Type B pancreatic cell (in vitro differentiated cells): ENCODE measurements around the gene EEF1B2. TPM values are rescaled to one million over a fixed set of nuclear protein-coding genes. Genes with fewer than 3 reads are reported as not detected.
"Not testable (repeated sequence)": the region's sequence is repeated elsewhere in the genome, so short reads cannot be mapped to it uniquely, and the experiment has no call there.

ENCODE experiments used
- DNase-seq: peaks from one replicate; pipeline ENCODE4 v3.0.0; 2021; ENCODE audit warnings: mixed read lengths; ENCODE audit not compliant: unreplicated experiment; ENCODE audit errors: extremely low spot score
- H3K27ac Mint-ChIP-seq: 2 replicates; pipeline ENCODE4 v1.8.0; 2021; ENCODE audit warnings: mild to moderate bottlenecking, mixed read lengths
- H3K27me3 Mint-ChIP-seq: 2 replicates; pipeline ENCODE4 v1.8.0; 2021; ENCODE audit warnings: mixed read lengths
- H3K36me3 Mint-ChIP-seq: 2 replicates; pipeline ENCODE4 v1.8.0; 2021; ENCODE audit warnings: mixed read lengths
- H3K4me1 Mint-ChIP-seq: one replicate; pipeline ENCODE4 v1.8.0; 2021; ENCODE audit warnings: mixed read lengths; ENCODE audit not compliant: unreplicated experiment
- H3K4me3 Mint-ChIP-seq: 2 replicates; pipeline ENCODE4 v1.8.0; 2021; ENCODE audit warnings: mild to moderate bottlenecking, mixed read lengths
- H3K9me3 Mint-ChIP-seq: 2 replicates; pipeline ENCODE4 v1.8.0; 2021; ENCODE audit warnings: mixed read lengths
- total RNA-seq: library from RNA; stranded (reverse); gene quantifications from 2 replicates; pipeline ENCODE4 v1.2.1, GENCODE V29; 2021; ENCODE audit warnings: low replicate concordance
- TF ChIP-seq, protein P1 (sequence below): fragments of 200-600 bp; sonication (generic); conservative IDR thresholded peaks from 2 replicates; pipeline ENCODE4 v1.5.0; 2021; ENCODE audit warnings: antibody characterized with exemption, mild to moderate bottlenecking

EEF1B2 gene
- total RNA-seq, 1 donor from 2014 or later = 674 TPM

DNA sequence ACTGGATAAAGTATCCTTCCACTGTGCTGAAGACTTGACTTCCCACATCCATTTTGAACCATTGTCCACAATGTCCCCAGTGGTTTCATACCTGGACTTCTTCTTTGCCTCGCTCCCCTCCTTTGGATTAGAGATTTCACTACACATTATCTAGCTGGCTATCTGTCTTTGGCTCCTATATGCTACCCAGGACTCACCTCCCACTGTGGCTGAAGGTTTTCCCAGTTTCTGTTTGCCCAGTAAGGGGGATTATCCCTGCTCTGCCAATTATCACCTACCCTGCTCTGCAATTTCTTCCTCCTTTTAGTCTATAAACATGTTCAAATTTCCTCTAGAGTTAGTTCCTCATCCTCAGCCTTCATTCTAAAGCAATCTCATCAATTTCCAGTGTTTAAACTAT is 9.5 kb upstream of the EEF1B2 start:
- no peaks in the 10 kb centered on the region for H3K4me1 Mint-ChIP-seq
- H3K27ac Mint-ChIP-seq = no peak overlapping the region
- no peaks in the 10 kb centered on the region for H3K27me3 Mint-ChIP-seq
- no peak overlapping the region for H3K4me3 Mint-ChIP-seq
- TF ChIP-seq, protein P1, sequence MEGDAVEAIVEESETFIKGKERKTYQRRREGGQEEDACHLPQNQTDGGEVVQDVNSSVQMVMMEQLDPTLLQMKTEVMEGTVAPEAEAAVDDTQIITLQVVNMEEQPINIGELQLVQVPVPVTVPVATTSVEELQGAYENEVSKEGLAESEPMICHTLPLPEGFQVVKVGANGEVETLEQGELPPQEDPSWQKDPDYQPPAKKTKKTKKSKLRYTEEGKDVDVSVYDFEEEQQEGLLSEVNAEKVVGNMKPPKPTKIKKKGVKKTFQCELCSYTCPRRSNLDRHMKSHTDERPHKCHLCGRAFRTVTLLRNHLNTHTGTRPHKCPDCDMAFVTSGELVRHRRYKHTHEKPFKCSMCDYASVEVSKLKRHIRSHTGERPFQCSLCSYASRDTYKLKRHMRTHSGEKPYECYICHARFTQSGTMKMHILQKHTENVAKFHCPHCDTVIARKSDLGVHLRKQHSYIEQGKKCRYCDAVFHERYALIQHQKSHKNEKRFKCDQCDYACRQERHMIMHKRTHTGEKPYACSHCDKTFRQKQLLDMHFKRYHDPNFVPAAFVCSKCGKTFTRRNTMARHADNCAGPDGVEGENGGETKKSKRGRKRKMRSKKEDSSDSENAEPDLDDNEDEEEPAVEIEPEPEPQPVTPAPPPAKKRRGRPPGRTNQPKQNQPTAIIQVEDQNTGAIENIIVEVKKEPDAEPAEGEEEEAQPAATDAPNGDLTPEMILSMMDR = no peak
- peaks cover 15% of the 10 kb centered on the region for H3K36me3 Mint-ChIP-seq
- no peak for DNase-seq
- no peaks in the 10 kb centered on the region for H3K9me3 Mint-ChIP-seq

- no peaks in the 10 kb centered on the region for H3K27me3 Mint-ChIP-seq
- peaks cover 15% of the 10 kb centered on the region for H3K36me3 Mint-ChIP-seq
- DNase-seq = no peak
- no peak overlapping the region for H3K27ac Mint-ChIP-seq
- TF ChIP-seq, protein P1 = no peak
- H3K9me3 Mint-ChIP-seq = no peaks in the 10 kb centered on the region
- no peaks in the 10 kb centered on the region for H3K4me1 Mint-ChIP-seq
- H3K4me3 Mint-ChIP-seq = no peak overlapping the region
These were observed 9.1 kb upstream of the EEF1B2 start for GRCh38 chr2:206150631-206151030.

DNA sequence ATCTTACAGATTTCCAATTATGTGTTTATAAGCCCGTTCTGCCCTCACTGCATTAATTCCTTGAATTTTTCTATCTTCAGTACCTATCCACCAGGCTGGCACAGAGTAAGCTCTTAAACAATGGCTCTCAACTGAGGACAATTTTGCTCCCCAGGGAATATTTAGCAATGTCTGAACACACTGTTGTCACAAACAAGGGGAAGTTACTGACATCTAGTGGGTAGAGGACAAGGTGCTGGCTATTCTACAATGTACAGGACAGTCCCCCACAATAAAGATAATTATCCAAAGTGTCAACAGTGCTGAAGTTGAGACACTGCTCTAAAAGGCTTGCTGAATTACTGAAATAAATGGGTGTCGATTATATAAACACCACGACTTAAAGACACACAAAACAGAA is 5.5 kb upstream of the EEF1B2 start:
- Mint-ChIP-seq H3K27ac (no peak overlapping the region), H3K27me3 (no peaks in the 10 kb centered on the region), H3K4me1 (peaks cover 5% of the 10 kb centered on the region), H3K9me3 (peaks cover 4% of the 10 kb centered on the region), H3K36me3 (peaks cover 20% of the 10 kb centered on the region), H3K4me3 (no peak overlapping the region)
- TF ChIP-seq, protein P1 = peak; percentile 27
- no peak for DNase-seq

DNA sequence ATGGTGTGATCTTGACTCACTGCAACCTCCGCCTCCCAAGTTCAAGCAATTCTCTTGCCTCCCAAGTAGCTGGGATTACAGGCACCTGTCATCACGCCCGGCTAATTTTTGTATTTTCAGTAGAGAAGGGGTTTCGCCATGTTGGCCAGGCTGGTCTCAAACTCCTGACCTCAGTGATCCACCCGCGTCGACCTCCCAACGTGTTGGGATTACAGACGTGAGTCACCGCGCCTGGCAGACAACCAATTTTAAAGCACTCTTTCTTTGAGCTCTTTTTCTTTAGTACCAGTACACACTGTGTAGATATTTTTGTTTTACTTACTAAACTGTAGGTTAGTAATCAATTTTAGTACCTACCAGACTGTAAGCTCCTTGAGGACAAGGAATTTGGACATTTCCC is 2.7 kb upstream of the EEF1B2 start:
- peak overlapping the region; percentile 99 for H3K4me3 Mint-ChIP-seq
- not testable (repeated sequence) for H3K9me3 Mint-ChIP-seq, H3K27ac Mint-ChIP-seq, DNase-seq, H3K27me3 Mint-ChIP-seq
- H3K4me1 Mint-ChIP-seq = peaks cover 13% of the 10 kb centered on the region
- peaks cover 26% of the 10 kb centered on the region for H3K36me3 Mint-ChIP-seq

- H3K4me1 Mint-ChIP-seq = peaks cover 27% of the 10 kb centered on the region
- DNase-seq = no peak
These were observed 941 bp upstream of the EEF1B2 start for GRCh38 chr2:206158563-206159345.

More at GRCh38 chr2:206158563-206159345, 941 bp upstream of the EEF1B2 start:
- Mint-ChIP-seq H3K27ac (peak overlapping the region; percentile 98), H3K4me3 (peak overlapping the region; percentile 99), H3K36me3 (peaks cover 41% of the 10 kb centered on the region), H3K9me3 (peaks cover 4% of the 10 kb centered on the region), H3K27me3 (no peaks in the 10 kb centered on the region)
- TF ChIP-seq, protein P1 = no peak
